RPMI8226 (cell line): ENCODE measurements around the gene DTNA.

Experiments used
- DNase-seq: peaks from one replicate; pipeline ENCODE4 v3.0.0-alpha.2; 2015

The DTNA gene

GRCh38 chr18:34773961-34774766, 64.1 kb downstream of the DTNA start:
- DNase-seq: peak; percentile 87

GRCh38 chr18:34775461-34775860, 65.4 kb downstream of the DTNA start:
- DNase-seq: no peak

- DNase-seq: no peak
These were observed 69.0 kb downstream of the DTNA start for GRCh38 chr18:34779112-34779511.

GRCh38 chr18:34780856-34781255, 70.8 kb downstream of the DTNA start:
- DNase-seq: no peak

- DNase-seq: no peak
These were observed 73.4 kb downstream of the DTNA start for GRCh38 chr18:34783501-34783900.

- DNase-seq: no peak
These were observed 76.2 kb downstream of the DTNA start for GRCh38 chr18:34786162-34786741.

- peak; percentile 72 for DNase-seq
These were observed 77.9 kb downstream of the DTNA start for GRCh38 chr18:34787931-34788532.

- peak; percentile 8 for DNase-seq
These were observed 79.8 kb downstream of the DTNA start for GRCh38 chr18:34789768-34790344.

- no peak for DNase-seq
These were observed 84.2 kb downstream of the DTNA start for GRCh38 chr18:34794348-34794747.

- DNase-seq: no peak
These were observed 85.1 kb downstream of the DTNA start for GRCh38 chr18:34795070-34795732.

- DNase-seq: no peak
These were observed 86.0 kb downstream of the DTNA start for GRCh38 chr18:34796035-34796657.

- no peak for DNase-seq
These were observed 89.2 kb downstream of the DTNA start for GRCh38 chr18:34799291-34799690.

- no peak for DNase-seq
These were observed 90.3 kb downstream of the DTNA start for GRCh38 chr18:34800381-34800780.

- DNase-seq: no peak
These were observed 91.7 kb downstream of the DTNA start for GRCh38 chr18:34801774-34802173.

- no peak for DNase-seq
These were observed 92.9 kb downstream of the DTNA start for GRCh38 chr18:34802959-34803358.

- no peak for DNase-seq
These were observed 93.8 kb downstream of the DTNA start for GRCh38 chr18:34803877-34804400.

GRCh38 chr18:34805103-34805877, 95.2 kb downstream of the DTNA start:
- no peak for DNase-seq

GRCh38 chr18:34805878-34806351, 95.8 kb downstream of the DTNA start:
- no peak for DNase-seq

GRCh38 chr18:34806527-34806926, 96.4 kb downstream of the DTNA start:
- no peak for DNase-seq

GRCh38 chr18:34807106-34807796, 97.2 kb downstream of the DTNA start:
- no peak for DNase-seq

GRCh38 chr18:34808389-34808788, 98.3 kb downstream of the DTNA start:
- DNase-seq: no peak
